ENCODE results near the gene JAK1.

DNA sequence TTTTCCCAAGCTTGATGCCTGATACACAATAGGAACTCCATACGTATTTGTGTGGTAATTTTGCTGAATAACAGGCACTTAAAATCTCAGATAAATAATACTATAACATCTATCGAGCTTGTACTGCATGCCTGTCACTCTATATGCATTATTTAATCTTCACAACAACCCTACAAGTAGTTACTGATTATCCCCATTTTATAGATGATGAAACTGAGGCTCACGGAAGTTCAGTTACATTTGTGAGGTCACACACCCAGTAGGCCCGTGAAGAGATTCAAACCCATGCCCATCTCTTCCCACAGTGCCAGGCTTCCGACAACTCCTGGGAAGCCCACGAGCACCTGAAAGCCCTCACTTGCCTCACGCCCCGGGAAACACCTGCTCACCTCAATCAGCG, 122.7 kb downstream of the JAK1 start:
- TF ChIP-seq GATA3 (IDR thresholded peaks at IDR 0.05; ENCODE audit: low read depth, low read length) (no peak), GATA2 (IDR thresholded peaks at IDR 0.05; ENCODE audit: low read depth, low read length) (no peak)

Data from SH-SY5Y (cell line).